Mammary epithelial cell (primary cell): ENCODE data around the gene PKD1L1.

Experiments
- CTCF ChIP-seq, 2 donors: IDR thresholded peaks in 1 of 2; conservative IDR thresholded peaks in 1 of 2; 2 replicates each; pipeline ENCODE4 v1.5.1; 2011 to 2012; ENCODE audit warnings: inconsistent platforms in 2 of 2, low read length in 2 of 2, mild to moderate bottlenecking in 2 of 2, control low read depth in 1 of 2, low read depth in 1 of 2; ENCODE audit not compliant: insufficient read depth in 1 of 2; ENCODE audit errors: extremely low read depth in 1 of 2
- EZH2 ChIP-seq: IDR thresholded peaks from 2 replicates; pipeline ENCODE4 v1.6.1; 2012; ENCODE audit warnings: low read length, inconsistent platforms, borderline replicate concordance

DNA sequence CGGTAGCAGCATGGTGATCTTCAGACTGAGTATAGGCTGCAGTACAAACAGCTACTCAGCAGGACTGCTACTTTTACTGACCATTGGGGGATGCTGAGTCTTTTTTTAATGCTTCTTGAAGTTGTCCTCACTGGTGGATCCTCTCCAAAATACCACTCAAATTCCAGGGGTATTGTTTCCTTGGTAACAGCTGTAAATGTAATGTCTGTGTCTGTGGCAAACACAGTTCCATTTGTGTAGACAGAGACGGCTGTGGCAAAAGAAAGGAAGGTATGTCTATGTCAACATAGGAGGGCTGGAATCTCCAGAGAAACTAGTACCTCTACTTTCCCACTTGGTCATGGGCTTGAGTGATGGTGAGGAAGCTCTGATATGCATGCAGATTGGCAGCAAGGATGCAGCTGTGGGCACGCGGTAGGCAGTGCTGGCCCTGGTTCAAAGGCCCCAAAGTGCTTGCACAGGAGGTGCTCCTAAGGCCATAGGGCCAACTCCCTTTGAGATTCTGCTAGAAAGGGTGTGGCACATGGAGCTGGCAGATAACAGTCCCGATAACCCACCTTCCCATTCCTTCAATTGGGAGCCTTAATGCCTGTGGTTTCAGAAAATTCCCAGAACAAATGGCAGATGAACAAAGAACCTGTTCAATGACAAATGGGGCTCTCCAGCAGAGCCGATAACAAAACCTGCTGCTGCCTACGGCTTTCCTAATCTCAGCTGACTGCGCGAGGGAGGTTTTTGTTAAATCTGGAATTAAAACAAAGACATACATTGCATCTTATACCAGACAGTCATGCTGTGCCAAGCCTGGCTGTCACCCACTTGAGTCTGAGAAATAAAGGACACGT, 43.0 kb downstream of the PKD1L1 start:
- no peak for TF ChIP-seq CTCF (conservative IDR thresholded peaks at IDR 0.05 in 1 of 2, IDR thresholded peaks at IDR 0.05 in 1 of 2; ENCODE audit: extremely low read depth in 1 of 2, insufficient read depth in 1 of 2, low read depth in 1 of 2, low read length in 2 of 2)
- no peak for TF ChIP-seq EZH2
